HG03108 (cell line): ENCODE measurements around the gene UBA1.
A peak's percentile ranks its signal among the peaks of the same experiment; 100 is the strongest.

Experiments used
- ATAC-seq: cut with Tn5 transposase; IDR thresholded peaks from one replicate; pipeline ENCODE4 v1.9.1; 2021; ENCODE audit warnings: moderate library complexity; ENCODE audit not compliant: unreplicated experiment

The UBA1 gene

GRCh38 chrX:47193475-47194193, at the start of gene UBA1:
TSS of gene UBA1 (plus strand) at chrX:47193829. CDS start at chrX:47198803, 4,974 bp downstream.
- peak; percentile 54 for ATAC-seq

- peak; percentile 1 for ATAC-seq
Measured at GRCh38 chrX:47143894-47144625, 49.6 kb upstream of the UBA1 start.

DNA sequence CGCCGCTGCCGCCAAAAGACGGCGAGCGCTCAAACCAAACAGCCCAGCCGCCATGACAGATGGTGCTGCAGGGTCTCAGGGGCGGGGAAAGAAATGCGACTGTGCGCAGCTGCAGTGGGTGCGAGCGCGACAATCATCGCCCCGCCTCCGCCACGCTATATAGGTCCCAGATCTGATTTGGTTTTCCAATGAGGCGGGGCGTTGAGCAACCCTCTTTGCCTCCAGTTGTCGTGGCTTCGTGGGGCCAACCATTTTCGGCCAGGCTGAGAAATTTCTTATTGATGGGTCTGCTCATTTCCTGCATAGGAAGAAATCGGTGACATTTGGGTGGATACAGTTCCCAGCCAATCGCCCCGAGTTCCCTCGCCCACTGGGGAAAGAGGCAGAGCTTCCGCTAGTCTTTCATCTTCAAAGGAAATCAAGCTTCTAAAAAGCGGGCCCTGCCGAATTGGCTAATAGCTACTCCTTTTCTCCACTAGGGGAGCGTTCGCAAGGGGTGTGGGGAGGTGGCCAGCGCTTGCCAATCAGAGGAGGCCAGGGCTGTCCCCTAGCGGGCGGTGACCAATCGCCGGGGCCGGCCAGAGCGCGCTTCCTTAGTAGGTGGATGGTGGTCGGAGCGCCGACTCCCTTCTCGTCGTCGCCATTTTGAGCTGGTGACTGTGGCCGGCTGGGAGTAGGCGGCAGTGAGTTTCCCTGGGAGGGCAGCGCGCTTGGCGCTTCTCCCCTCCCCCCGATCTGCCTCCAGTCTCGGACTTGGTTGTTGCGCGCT, 48.8 kb upstream of the UBA1 start, which contains the start of the genes NDUFB11 and RBM10:
Gene NDUFB11 (minus strand): TSS at position 77 of the 769 bp plus-strand sequence. CDS start 23 bp downstream, at position 54.
Gene RBM10 (plus strand): TSS at position 596 of the 769 bp plus-strand sequence. CDS start 2,261 bp downstream, outside the sequence.
- ATAC-seq: peak; percentile 81

DNA sequence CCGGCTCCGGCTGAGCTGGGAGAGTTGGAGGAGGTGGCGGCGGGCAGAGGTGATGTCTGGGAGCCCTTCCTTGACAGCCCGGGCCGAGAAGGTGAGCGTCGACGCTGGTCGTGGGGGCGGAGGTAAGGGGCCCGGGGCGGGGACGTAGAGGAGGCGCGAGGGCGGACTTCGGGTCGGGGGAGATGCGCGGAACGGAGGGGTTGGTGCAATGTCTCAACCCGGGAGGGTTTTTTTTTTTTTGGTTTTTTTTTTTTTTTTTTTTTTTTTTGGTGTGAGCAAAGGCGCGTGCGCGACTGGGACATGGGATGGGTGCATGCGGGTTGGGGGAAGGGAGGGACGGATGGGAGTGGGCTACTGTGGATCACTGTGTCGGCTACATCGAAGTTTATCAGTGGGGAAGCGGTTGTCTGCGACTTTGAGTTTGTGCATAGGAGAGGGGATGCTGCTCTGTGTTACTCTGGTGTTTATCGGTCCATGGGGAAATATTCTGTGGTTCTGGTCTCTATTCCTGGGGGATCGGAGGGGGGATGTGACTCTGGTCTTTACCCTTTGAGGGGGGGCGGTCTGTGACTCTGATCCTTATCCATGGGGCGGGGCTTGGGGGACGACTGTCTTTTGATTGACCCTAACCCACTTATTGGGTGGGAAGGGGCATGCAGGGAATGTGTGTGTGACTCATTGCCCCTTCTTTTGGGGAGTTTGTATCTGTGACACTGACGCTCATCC, 48.1 kb upstream of the UBA1 start:
- ATAC-seq: peak; percentile 21

GRCh38 chrX:47146121-47146935, 47.3 kb upstream of the UBA1 start:
- no peak for ATAC-seq

- no peak for ATAC-seq
Measured at GRCh38 chrX:47146936-47147859, 46.4 kb upstream of the UBA1 start.

- ATAC-seq: no peak
Measured at GRCh38 chrX:47148946-47149345, 44.7 kb upstream of the UBA1 start.

- no peak for ATAC-seq
Measured at GRCh38 chrX:47151435-47151834, 42.2 kb upstream of the UBA1 start.

DNA sequence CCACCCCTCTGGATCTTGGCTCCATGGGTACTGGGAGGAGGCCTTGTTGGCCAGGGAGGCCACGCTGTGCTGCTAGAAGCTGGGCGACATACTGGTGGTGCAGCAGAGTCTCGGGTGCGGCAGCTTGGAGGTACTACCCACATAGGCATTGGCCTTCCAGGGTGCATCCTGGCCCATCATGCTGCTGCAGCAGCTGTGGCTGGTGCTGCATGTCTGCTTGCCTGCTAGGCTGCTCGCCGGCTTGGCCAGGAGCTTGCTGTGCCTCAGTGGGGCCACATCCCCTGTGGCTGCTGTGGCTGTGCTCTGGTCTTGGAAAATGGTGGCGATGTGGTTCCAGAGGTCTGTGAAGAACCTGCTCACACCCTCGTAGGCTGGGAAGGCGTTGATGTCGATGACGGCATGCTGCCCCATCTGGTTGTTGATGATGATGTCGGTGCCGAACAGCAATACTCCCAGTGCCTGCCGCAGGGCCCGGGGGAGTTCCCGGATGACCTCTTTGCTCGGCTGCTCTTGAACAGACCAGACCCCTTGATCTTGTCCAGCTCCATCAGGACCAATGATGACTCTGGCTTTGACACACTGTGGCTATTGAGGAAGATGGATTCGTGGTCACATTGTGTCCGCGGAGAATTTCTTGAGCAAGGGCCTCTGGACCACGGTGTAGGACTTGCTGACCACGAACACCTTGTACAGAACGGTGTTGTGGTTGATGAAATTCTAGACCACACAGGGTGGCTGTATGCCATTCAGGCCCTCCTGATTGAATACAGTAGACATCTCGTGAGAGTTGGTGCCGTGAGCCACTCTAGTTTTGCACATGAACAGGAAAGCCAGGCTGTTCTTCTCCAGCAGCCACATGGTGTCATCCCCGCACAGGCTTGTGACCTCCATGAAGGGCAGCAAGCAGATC, 36.8 kb upstream of the UBA1 start:
- no peak for ATAC-seq

DNA sequence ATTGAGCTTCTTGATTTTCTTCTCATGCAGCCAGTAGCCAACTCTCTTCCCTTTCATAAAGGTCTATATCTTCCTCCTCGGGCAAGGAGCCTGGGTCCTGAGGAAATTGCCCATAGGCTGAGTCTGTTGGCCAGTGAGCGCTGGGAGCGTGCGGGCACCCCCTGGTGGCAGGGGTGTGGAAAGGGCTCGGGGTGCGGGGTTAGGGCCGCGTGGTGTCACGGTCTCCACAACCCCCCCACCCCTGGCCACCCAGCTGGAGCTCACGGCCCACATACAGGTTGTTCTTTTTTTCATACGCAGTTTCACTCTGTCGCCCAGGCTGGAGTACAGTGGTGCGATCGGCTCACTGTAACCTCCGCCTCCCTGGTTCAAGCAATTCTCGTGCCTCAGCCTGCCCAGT, 35.5 kb upstream of the UBA1 start:
- no peak for ATAC-seq

DNA sequence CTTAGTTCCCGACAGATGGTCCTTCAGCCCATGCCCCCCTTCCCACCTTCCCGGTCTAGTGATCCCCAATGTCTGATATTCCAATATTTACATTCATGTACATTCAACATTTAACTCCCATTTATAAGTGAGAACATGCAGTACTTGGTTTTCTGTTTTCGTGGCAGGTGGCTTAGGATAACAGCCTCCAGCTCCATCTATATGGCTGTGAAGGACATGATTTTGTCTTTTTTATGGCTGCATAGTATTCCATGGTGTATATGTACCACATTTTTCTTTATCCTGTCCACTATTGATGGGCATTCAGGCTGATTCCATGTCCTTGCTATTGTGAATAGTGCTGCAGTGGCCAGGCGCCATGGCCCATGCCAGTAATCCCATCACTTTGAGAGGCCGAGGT, 34.8 kb upstream of the UBA1 start:
- ATAC-seq: no peak

DNA sequence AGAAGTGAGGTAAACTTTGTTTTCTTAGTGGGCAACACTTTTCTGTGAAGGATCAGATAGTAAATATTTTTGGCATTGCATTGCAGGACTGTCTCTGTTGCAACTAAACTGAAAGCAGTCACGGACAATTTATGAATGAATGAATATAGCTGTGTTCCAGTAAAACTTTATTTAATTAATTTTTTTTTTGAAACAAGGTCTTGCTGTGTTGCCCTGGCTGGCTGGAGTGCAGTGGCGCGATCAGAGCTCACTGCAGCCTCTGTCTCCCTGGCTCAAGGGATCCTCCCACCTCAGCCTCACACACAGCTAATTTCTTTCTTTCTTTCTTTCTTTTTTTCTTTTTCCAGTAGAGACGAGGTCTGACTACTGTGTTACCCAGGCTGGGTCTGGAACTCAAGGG, 32.8 kb upstream of the UBA1 start:
- no peak for ATAC-seq

DNA sequence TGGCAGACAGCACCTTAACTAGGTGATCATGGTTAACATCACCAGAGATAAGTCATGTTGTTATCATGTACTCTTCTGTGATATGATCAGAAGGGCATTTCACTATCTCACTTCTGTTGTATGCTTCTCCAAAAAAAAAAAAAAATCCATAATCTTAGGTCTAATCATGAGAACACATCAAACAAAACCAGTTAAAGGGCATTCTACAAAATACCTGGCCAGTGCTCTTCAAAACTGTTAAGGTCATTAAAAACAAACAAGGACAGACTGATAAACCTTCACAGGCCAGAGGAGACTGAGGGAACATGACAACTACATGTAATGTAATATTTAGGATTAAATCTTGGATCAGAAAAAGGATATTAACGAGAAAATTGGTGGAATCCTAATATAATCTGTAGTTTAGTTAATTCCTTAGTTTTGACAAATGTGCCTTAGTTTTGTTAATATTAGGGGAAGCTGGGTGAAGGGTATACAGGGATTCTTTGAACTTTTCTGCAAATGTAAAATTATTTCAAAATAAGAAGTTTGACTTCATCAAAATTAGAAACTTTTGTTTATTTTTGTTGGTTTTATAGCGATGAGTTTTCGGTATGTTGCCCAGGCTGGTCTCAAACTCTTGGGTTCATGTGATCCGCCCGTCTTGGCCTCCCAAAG, 30.6 kb upstream of the UBA1 start:
- no peak for ATAC-seq

DNA sequence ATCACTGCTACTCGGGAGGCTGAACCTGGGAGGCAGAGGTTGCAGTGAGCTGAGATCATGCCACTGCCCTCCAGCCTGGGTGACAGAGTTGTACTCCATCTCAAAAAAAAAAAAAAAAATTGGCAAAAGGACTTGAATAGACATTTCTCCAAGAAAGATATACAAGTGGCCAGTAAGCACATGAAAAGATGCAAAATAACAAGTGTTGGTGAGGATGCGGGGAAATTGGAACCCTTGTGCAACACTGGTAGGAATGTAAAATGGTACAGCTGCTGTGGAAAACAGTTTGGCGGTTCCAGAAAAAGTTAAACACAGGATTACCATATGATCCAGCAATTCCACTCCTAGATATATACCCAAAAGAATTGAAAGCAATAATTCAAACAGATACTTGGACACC, 29.2 kb upstream of the UBA1 start:
- ATAC-seq: no peak

DNA sequence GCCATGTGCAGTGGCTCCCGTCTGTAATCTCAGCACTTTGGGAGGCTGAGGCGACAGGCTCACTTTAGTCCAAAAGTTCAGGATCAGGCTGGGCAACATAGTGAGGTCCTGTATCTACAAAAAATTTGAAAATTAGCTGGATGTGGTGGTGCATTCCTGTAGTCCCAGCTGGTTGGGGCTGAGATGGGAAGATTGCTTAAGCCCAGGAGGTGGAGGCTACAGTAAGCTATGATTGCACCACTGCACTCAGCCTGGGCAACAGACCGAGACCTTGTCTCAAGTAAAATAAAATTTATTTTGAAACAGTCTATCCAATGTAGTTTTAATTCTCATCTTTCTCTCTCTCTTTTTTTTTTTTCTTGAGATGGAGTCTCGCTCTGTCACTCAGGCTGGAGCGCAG, 27.5 kb upstream of the UBA1 start:
- ATAC-seq: no peak

GRCh38 chrX:47168495-47169073, 25.0 kb upstream of the UBA1 start:
- ATAC-seq: no peak

DNA sequence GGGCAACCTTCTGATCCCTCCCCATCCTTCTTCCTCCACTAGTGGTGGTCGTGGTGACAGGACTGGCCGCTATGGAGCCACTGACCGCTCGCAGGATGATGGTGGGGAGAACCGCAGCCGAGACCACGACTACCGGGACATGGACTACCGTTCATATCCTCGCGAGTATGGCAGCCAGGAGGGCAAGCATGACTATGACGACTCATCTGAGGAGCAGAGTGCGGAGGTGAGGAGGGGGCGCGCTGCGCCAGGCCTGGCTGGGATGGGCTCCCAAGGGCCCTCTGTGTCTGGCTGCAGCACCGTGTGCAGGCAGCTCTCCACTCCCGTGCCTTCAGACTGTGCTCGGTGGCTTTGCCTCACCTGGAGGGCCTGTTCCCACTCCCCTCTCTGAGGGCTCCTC, 24.4 kb upstream of the UBA1 start:
- no peak for ATAC-seq
